HL-60 (cell line): ENCODE data around the gene MIER1.

ENCODE experiments used
- DNase-seq, 2 experiments: peaks; one replicate each; pipeline ENCODE4 v3.0.0-alpha.2; 2010 to 2020; ENCODE audit warnings: low read depth in 1 of 2, low spot score in 1 of 2
- H3K27ac ChIP-seq: fragments of 250-450 bp; sonication (Bioruptor Pico); replicated peaks from 2 replicates; pipeline ENCODE4 v1.5.1; 2020; ENCODE audit warnings: mild to moderate bottlenecking, moderate library complexity
- H3K27me3 ChIP-seq: fragments of 250-450 bp; sonication (Bioruptor Pico); 2 replicates; pipeline ENCODE4 v1.5.1; 2021; ENCODE audit warnings: mild to moderate bottlenecking, moderate library complexity; ENCODE audit not compliant: insufficient read depth, poor library complexity, severe bottlenecking
- H3K4me3 ChIP-seq: replicated peaks from 2 replicates; pipeline ENCODE4 v1.5.1; 2011; ENCODE audit warnings: mild to moderate bottlenecking, control low read depth, low read length; ENCODE audit not compliant: insufficient read depth
- CTCF ChIP-seq: IDR thresholded peaks from one replicate; pipeline ENCODE4 v1.5.1; 2011; ENCODE audit warnings: low read length, control low read depth, inconsistent platforms; ENCODE audit not compliant: insufficient read depth
- GABPA ChIP-seq: IDR thresholded peaks from 2 replicates; pipeline ENCODE4 v1.6.1; 2012; ENCODE audit warnings: low read depth
- POLR2AphosphoS5 ChIP-seq: IDR thresholded peaks from 2 replicates; pipeline ENCODE4 v1.6.1; 2012; ENCODE audit warnings: low read depth
- SPI1 ChIP-seq: IDR thresholded peaks from 2 replicates; pipeline ENCODE4 v1.6.1; 2012; ENCODE audit warnings: low read depth, mild to moderate bottlenecking, borderline replicate concordance
- TF ChIP-seq, protein P1 (sequence below): IDR thresholded peaks from 2 replicates; pipeline ENCODE4 v1.6.1; 2012; ENCODE audit warnings: low read depth; ENCODE audit not compliant: insufficient replicate concordance

MIER1 gene

GRCh38 chr1:66982561-66983260, 57.9 kb downstream of the MIER1 start:
- DNase-seq = no peak
- Histone ChIP-seq H3K27me3 (no peaks in the 10 kb centered on the region), H3K27ac (no peak overlapping the region), H3K4me3 (no peak overlapping the region)
- no peak for TF ChIP-seq GABPA
- TF ChIP-seq POLR2AphosphoS5 = no peak
- no peak for TF ChIP-seq SPI1
- TF ChIP-seq, protein P1, sequence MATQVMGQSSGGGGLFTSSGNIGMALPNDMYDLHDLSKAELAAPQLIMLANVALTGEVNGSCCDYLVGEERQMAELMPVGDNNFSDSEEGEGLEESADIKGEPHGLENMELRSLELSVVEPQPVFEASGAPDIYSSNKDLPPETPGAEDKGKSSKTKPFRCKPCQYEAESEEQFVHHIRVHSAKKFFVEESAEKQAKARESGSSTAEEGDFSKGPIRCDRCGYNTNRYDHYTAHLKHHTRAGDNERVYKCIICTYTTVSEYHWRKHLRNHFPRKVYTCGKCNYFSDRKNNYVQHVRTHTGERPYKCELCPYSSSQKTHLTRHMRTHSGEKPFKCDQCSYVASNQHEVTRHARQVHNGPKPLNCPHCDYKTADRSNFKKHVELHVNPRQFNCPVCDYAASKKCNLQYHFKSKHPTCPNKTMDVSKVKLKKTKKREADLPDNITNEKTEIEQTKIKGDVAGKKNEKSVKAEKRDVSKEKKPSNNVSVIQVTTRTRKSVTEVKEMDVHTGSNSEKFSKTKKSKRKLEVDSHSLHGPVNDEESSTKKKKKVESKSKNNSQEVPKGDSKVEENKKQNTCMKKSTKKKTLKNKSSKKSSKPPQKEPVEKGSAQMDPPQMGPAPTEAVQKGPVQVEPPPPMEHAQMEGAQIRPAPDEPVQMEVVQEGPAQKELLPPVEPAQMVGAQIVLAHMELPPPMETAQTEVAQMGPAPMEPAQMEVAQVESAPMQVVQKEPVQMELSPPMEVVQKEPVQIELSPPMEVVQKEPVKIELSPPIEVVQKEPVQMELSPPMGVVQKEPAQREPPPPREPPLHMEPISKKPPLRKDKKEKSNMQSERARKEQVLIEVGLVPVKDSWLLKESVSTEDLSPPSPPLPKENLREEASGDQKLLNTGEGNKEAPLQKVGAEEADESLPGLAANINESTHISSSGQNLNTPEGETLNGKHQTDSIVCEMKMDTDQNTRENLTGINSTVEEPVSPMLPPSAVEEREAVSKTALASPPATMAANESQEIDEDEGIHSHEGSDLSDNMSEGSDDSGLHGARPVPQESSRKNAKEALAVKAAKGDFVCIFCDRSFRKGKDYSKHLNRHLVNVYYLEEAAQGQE = no peak
- no peak for TF ChIP-seq CTCF

GRCh38 chr1:66984491-66984890, 59.7 kb downstream of the MIER1 start:
- no peak for DNase-seq
- no peak for TF ChIP-seq GABPA
- no peak for TF ChIP-seq SPI1
- TF ChIP-seq, protein P1 = no peak
- no peak for TF ChIP-seq POLR2AphosphoS5
- TF ChIP-seq CTCF = no peak
- no peak overlapping the region for H3K4me3 ChIP-seq

DNA sequence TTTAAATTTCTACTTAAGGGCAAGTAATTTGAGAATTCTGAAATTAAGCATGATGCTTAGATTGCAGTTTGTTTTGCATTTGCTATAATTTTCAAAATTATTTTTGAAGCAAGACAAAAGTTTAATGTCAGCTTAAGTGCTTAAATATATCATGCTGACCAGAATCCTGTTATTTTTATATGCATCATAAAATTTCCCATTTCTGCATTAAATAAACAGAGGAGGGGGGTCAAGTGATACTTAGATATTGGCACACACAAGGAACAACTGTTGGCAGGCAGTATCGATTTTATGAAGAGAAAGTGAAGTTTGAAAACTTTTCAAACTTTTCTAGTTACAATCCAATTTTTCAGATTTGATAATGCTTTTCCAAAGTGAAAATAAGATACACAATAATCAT, 61.0 kb downstream of the MIER1 start:
- H3K27me3 ChIP-seq = no peaks in the 10 kb centered on the region
- TF ChIP-seq GABPA (no peak), POLR2AphosphoS5 (no peak), CTCF (no peak), SPI1 (no peak)
- TF ChIP-seq, protein P1 = no peak
- no peak for DNase-seq
- H3K27ac ChIP-seq = no peak overlapping the region
- no peak overlapping the region for H3K4me3 ChIP-seq

More at GRCh38 chr1:66984491-66984890, 59.7 kb downstream of the MIER1 start:
- H3K27me3 ChIP-seq = no peaks in the 10 kb centered on the region
- no peak overlapping the region for H3K27ac ChIP-seq
